Activated T-cell treated with anti-CD3 and anti-CD28 coated beads, Interleukin-2, amount 50 U/mL, for 72 hours (primary cell): ENCODE results near the gene BSND. TPM values are rescaled to one million over a fixed set of nuclear protein-coding genes. Genes with fewer than 3 reads are reported as not detected.

Experiments used
- ATAC-seq, 2 donors: fragments of 150-1000 bp; cut with Tn5 transposase; replicated peaks in 1 of 2; 2 replicates each; pipeline ENCODE4 v1.10.0; 2021; ENCODE audit warnings: moderate library complexity in 2 of 2, mild to moderate bottlenecking in 1 of 2
- DNase-seq, 2 donors: peaks; one replicate each; pipeline ENCODE4 v3.0.0; 2021 to 2022; ENCODE audit warnings: mixed read lengths in 1 of 2
- H3K27ac Mint-ChIP-seq: one replicate; pipeline ENCODE4 v1.8.0; 2022; ENCODE audit warnings: mild to moderate bottlenecking, moderate library complexity, mixed read lengths
- H3K27me3 Mint-ChIP-seq: one replicate; pipeline ENCODE4 v1.8.0; 2022; ENCODE audit warnings: low read depth, mixed read lengths
- H3K36me3 Mint-ChIP-seq, 2 donors: one replicate each; pipeline ENCODE4 v1.8.0; 2022; ENCODE audit warnings: mixed read lengths in 2 of 2, mild to moderate bottlenecking in 1 of 2; ENCODE audit not compliant: insufficient read depth in 2 of 2
- H3K4me1 Mint-ChIP-seq: one replicate; pipeline ENCODE4 v1.8.0; 2022; ENCODE audit warnings: low read depth, mixed read lengths
- H3K4me3 Mint-ChIP-seq, 2 donors: one replicate each; pipeline ENCODE4 v1.8.0; 2022; ENCODE audit warnings: mild to moderate bottlenecking in 2 of 2, mixed read lengths in 2 of 2, moderate library complexity in 2 of 2
- H3K9me3 Mint-ChIP-seq, 2 donors: one replicate each; pipeline ENCODE4 v1.8.0; 2022; ENCODE audit warnings: mixed read lengths in 2 of 2
- total RNA-seq, 2 donors: library from RNA; stranded (reverse); gene quantifications; one replicate each; pipeline ENCODE4 v1.2.3, GENCODE V29; 2022

BSND gene
- total RNA-seq, 2 donors from 2014 or later: not detected

- DNase-seq: no peak
- no peaks in the 10 kb centered on the region for H3K36me3 Mint-ChIP-seq
- H3K27me3 Mint-ChIP-seq: peaks cover 40% of the 10 kb centered on the region
Observed at GRCh38 chr1:55043011-55043410, 44.3 kb downstream of the BSND start.

GRCh38 chr1:55043726-55044125 lies 45.0 kb downstream of the BSND start:
- H3K4me3 Mint-ChIP-seq: no peak overlapping the region
- no peak overlapping the region for H3K27ac Mint-ChIP-seq
- no peaks in the 10 kb centered on the region for H3K36me3 Mint-ChIP-seq
- peaks cover 7% of the 10 kb centered on the region for H3K4me1 Mint-ChIP-seq
- DNase-seq: no peak
- peaks cover 32% of the 10 kb centered on the region for H3K27me3 Mint-ChIP-seq
- no peaks in the 10 kb centered on the region for H3K9me3 Mint-ChIP-seq
- no peak for ATAC-seq

More at GRCh38 chr1:55043011-55043410, 44.3 kb downstream of the BSND start:
- ATAC-seq: no peak
- H3K4me1 Mint-ChIP-seq: peaks cover 7% of the 10 kb centered on the region
- H3K4me3 Mint-ChIP-seq: no peak overlapping the region
- H3K9me3 Mint-ChIP-seq: no peaks in the 10 kb centered on the region
- no peak overlapping the region for H3K27ac Mint-ChIP-seq

- H3K36me3 Mint-ChIP-seq: no peaks in the 10 kb centered on the region
- H3K4me1 Mint-ChIP-seq: peaks cover 7% of the 10 kb centered on the region
- ATAC-seq (no peak), DNase-seq (no peak)
- H3K4me3 Mint-ChIP-seq: no peak overlapping the region
- no peaks in the 10 kb centered on the region for H3K9me3 Mint-ChIP-seq
- H3K27me3 Mint-ChIP-seq: peaks cover 24% of the 10 kb centered on the region
- no peak overlapping the region for H3K27ac Mint-ChIP-seq
Observed at GRCh38 chr1:55044617-55045397, 46.1 kb downstream of the BSND start.

- Mint-ChIP-seq H3K4me1 (peaks cover 2% of the 10 kb centered on the region), H3K4me3 (no peak overlapping the region), H3K36me3 (no peaks in the 10 kb centered on the region), H3K27me3 (peaks cover 18% of the 10 kb centered on the region), H3K27ac (no peak overlapping the region), H3K9me3 (no peaks in the 10 kb centered on the region)
- ATAC-seq (no peak), DNase-seq (no peak)
Observed at GRCh38 chr1:55045430-55045829, 46.7 kb downstream of the BSND start.

- H3K27ac Mint-ChIP-seq: no peak overlapping the region
- no peak overlapping the region for H3K4me3 Mint-ChIP-seq
- no peaks in the 10 kb centered on the region for H3K9me3 Mint-ChIP-seq
- DNase-seq (no peak), ATAC-seq (no peak)
- H3K36me3 Mint-ChIP-seq: no peaks in the 10 kb centered on the region
- H3K27me3 Mint-ChIP-seq: peaks cover 6% of the 10 kb centered on the region
- no peaks in the 10 kb centered on the region for H3K4me1 Mint-ChIP-seq
Observed at GRCh38 chr1:55046871-55047270, 48.1 kb downstream of the BSND start.

GRCh38 chr1:55047611-55048010 lies 48.9 kb downstream of the BSND start:
- ATAC-seq (no peak), DNase-seq (no peak)
- H3K36me3 Mint-ChIP-seq: no peaks in the 10 kb centered on the region
- no peak overlapping the region for H3K4me3 Mint-ChIP-seq
- H3K9me3 Mint-ChIP-seq: no peaks in the 10 kb centered on the region
- peaks cover 6% of the 10 kb centered on the region for H3K27me3 Mint-ChIP-seq
- no peak overlapping the region for H3K27ac Mint-ChIP-seq
- H3K4me1 Mint-ChIP-seq: no peaks in the 10 kb centered on the region

GRCh38 chr1:55048453-55049270 lies 49.9 kb downstream of the BSND start:
- Mint-ChIP-seq H3K27ac (no peak overlapping the region), H3K36me3 (no peaks in the 10 kb centered on the region), H3K27me3 (no peaks in the 10 kb centered on the region), H3K4me1 (no peaks in the 10 kb centered on the region), H3K4me3 (no peak overlapping the region), H3K9me3 (no peaks in the 10 kb centered on the region)
- no peak for DNase-seq
- no peak for ATAC-seq

- Mint-ChIP-seq H3K27me3 (no peaks in the 10 kb centered on the region), H3K27ac (no peak overlapping the region), H3K4me1 (no peaks in the 10 kb centered on the region), H3K4me3 (no peak overlapping the region), H3K36me3 (no peaks in the 10 kb centered on the region), H3K9me3 (no peaks in the 10 kb centered on the region)
- no peak for ATAC-seq
- no peak for DNase-seq
Observed at GRCh38 chr1:55049271-55049913, 50.7 kb downstream of the BSND start.

- no peaks in the 10 kb centered on the region for H3K4me1 Mint-ChIP-seq
- no peak overlapping the region for H3K4me3 Mint-ChIP-seq
- H3K36me3 Mint-ChIP-seq: no peaks in the 10 kb centered on the region
- no peak for ATAC-seq
- no peaks in the 10 kb centered on the region for H3K27me3 Mint-ChIP-seq
- no peak overlapping the region for H3K27ac Mint-ChIP-seq
- no peak for DNase-seq
- no peaks in the 10 kb centered on the region for H3K9me3 Mint-ChIP-seq
Observed at GRCh38 chr1:55049914-55050278, 51.2 kb downstream of the BSND start.

- no peaks in the 10 kb centered on the region for H3K36me3 Mint-ChIP-seq
- DNase-seq: no peak
- no peak overlapping the region for H3K4me3 Mint-ChIP-seq
- H3K27me3 Mint-ChIP-seq: no peaks in the 10 kb centered on the region
- ATAC-seq: no peak
- H3K27ac Mint-ChIP-seq: no peak overlapping the region
- no peaks in the 10 kb centered on the region for H3K9me3 Mint-ChIP-seq
- H3K4me1 Mint-ChIP-seq: no peaks in the 10 kb centered on the region
Observed at GRCh38 chr1:55050283-55050682, 51.5 kb downstream of the BSND start.

GRCh38 chr1:55051169-55051568 lies 52.4 kb downstream of the BSND start:
- no peak overlapping the region for H3K27ac Mint-ChIP-seq
- H3K9me3 Mint-ChIP-seq: no peaks in the 10 kb centered on the region
- no peaks in the 10 kb centered on the region for H3K4me1 Mint-ChIP-seq
- no peaks in the 10 kb centered on the region for H3K36me3 Mint-ChIP-seq
- no peak overlapping the region for H3K4me3 Mint-ChIP-seq
- no peak for ATAC-seq
- DNase-seq: no peak
- no peaks in the 10 kb centered on the region for H3K27me3 Mint-ChIP-seq

GRCh38 chr1:55051621-55052020 lies 52.9 kb downstream of the BSND start:
- DNase-seq (no peak), ATAC-seq (no peak)
- H3K9me3 Mint-ChIP-seq: no peaks in the 10 kb centered on the region
- no peaks in the 10 kb centered on the region for H3K27me3 Mint-ChIP-seq
- no peaks in the 10 kb centered on the region for H3K4me1 Mint-ChIP-seq
- H3K36me3 Mint-ChIP-seq: no peaks in the 10 kb centered on the region
- no peak overlapping the region for H3K4me3 Mint-ChIP-seq
- no peak overlapping the region for H3K27ac Mint-ChIP-seq
